Measurements from ENCODE around the gene ADGRG2.

The ADGRG2 gene

DNA sequence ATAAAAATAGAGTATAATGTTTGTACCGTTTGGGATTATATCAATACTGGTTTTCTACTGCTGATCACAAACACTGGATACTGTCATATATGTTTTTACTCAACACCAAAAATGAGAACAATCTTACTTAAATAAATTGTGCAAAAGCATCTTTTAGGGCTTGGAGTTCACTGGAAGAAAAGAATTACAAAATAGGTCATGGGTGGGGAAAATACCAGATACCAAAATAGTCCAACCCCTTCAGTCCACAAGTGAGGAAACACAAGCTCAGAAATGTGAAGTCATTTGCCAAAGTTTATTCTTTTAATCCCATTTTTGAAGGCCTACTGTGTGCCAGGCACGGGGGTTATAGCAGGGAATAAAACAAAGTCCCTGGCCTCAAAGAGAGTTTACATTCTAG lies 64.4 kb downstream of the ADGRG2 start:
- in situ Hi-C loops (cut with HindIII; ENCODE audit: low sequenced_read_pairs): no loop called here
- DNase-seq (ENCODE audit: low read depth, low spot score): no peak
- H3K4me3 ChIP-seq (ENCODE audit: low read depth, low read length): no peak overlapping the region
- TF ChIP-seq, protein P1, sequence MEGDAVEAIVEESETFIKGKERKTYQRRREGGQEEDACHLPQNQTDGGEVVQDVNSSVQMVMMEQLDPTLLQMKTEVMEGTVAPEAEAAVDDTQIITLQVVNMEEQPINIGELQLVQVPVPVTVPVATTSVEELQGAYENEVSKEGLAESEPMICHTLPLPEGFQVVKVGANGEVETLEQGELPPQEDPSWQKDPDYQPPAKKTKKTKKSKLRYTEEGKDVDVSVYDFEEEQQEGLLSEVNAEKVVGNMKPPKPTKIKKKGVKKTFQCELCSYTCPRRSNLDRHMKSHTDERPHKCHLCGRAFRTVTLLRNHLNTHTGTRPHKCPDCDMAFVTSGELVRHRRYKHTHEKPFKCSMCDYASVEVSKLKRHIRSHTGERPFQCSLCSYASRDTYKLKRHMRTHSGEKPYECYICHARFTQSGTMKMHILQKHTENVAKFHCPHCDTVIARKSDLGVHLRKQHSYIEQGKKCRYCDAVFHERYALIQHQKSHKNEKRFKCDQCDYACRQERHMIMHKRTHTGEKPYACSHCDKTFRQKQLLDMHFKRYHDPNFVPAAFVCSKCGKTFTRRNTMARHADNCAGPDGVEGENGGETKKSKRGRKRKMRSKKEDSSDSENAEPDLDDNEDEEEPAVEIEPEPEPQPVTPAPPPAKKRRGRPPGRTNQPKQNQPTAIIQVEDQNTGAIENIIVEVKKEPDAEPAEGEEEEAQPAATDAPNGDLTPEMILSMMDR (IDR thresholded peaks at IDR 0.05; ENCODE audit: low read depth, low read length): no peak

DNA sequence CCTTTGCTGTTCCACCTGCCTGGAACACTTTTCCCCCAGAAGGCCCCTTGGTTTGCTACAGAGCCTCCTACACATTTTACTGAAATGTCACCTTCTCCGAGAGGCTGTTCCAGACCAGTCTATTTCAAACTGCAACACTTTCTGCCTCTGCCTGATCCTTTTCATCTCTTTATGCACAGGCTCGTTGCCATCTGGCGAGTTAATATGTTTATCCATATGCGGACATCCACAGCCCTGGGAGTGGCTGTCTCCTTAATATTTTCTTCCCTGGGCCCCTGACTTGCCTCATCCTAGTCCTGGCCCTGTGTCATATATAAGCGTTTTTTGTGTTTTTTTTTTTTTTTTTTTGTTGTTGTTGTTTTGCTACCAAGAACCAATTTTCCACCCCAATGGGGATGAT lies 73.2 kb downstream of the ADGRG2 start:
- no peak for DNase-seq (ENCODE audit: low read depth, low spot score)
- H3K4me3 ChIP-seq (ENCODE audit: low read depth, low read length): no peak overlapping the region
- in situ Hi-C loops (cut with HindIII; ENCODE audit: low sequenced_read_pairs): no loop called here
- TF ChIP-seq, protein P1 (IDR thresholded peaks at IDR 0.05; ENCODE audit: low read depth, low read length): no peak

DNA sequence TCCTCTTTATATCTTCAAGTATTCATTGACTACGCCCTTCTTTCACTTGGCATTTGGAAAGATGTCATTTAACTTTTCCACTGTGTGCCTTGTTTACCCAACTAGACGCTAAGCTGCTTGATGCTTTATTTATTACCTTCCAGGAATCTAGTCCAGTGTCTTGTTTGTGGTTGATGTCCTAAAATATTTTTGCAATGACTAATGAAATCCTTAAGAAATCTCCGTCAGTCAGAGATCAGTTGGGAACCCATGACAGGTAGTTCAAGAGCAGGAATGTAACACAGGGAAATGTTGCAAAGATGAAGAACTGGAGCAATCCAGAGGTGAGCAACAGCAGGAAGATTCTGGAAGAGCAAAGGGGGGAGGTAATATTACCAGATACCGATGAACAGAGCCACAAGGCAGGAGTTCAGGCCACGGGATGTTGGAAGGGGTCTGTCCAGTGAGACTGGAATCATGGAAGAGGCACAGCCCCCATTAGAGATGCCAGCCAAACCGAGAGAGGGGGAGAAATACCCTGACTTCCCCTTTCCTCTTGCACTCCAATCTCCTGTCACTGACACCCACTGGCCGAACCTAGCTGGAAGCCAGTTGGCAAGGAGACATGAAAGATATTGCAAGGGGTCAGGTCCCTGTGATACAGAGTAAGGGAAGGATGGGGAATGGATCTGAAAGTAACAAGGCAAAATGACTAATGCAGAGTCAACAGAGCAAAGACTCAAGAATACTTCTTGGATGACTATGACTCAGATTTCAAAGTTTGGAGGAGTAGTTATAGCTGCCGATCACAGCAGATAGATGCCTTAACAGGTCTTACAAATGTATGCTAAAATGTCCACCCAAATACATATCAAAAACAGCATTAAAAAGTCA lies 75.7 kb downstream of the ADGRG2 start:
- TF ChIP-seq, protein P1 (IDR thresholded peaks at IDR 0.05; ENCODE audit: low read depth, low read length): no peak
- no peak overlapping the region for H3K4me3 ChIP-seq (ENCODE audit: low read depth, low read length)
- peak; percentile 35 for DNase-seq (ENCODE audit: low read depth, low spot score)
- in situ Hi-C loops (cut with HindIII; ENCODE audit: low sequenced_read_pairs): no loop called here

DNA sequence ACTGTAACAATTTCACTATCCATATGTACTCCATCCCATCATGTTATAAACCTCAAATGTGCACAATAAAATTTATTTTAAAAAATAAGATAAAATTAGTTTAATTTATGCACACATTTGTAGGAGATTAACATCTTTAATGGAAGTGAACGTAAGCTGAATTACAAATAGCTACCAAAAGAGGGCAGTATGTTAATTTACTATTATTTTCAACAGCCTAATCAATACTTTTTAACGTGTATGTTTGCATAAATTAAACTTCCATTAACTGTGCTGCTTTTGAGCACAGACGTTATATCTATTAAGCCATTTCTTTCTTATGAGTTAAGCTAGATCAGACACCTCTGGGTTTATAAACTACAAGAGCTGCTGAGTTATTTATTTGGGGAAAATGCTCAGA lies 81.9 kb downstream of the ADGRG2 start:
- peak; percentile 2 for DNase-seq (ENCODE audit: low read depth, low spot score)
- in situ Hi-C loops (cut with HindIII; ENCODE audit: low sequenced_read_pairs): no loop called here
- no peak overlapping the region for H3K4me3 ChIP-seq (ENCODE audit: low read depth, low read length)
- TF ChIP-seq, protein P1 (IDR thresholded peaks at IDR 0.05; ENCODE audit: low read depth, low read length): peak; percentile 28

DNA sequence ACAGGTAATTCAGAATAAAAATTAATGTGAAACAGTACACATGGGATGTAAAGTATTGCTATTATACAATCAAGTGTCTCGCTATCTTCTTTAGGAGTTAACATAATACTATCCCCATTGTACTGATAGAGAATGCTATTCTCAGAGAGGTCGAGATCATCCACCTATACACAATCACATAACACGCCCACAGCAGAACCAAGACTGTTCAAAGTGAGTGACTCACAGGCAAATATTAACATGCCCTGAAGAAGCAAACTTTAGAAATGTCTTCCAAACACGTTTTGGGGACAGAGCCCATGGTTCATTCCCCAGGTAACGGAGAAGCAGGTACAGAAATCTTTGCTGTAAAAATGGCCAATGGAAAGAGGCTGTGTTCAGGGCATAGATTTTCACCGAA lies 88.2 kb downstream of the ADGRG2 start:
- TF ChIP-seq, protein P1 (IDR thresholded peaks at IDR 0.05; ENCODE audit: low read depth, low read length): no peak
- no peak for DNase-seq (ENCODE audit: low read depth, low spot score)
- no peak overlapping the region for H3K4me3 ChIP-seq (ENCODE audit: low read depth, low read length)
- in situ Hi-C loops (cut with HindIII; ENCODE audit: low sequenced_read_pairs): no loop called here

DNA sequence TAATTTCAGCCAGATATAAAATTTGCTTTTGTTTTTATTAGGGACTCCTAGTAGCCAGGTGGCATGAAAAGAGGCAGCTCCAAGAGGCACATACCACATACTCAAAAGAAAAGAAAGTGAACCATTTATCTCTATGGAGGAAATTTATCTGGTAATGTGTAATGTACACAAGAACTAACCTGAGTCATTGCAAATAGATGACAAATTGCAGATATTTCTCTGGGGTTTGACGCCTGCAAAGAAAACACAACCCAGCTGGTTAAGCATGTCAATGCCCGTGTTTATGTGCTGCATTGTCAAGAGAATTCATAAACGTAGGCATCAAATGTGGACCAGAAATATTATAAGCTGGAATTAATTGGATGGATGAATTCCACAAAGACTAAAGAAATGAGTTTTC lies 91.5 kb downstream of the ADGRG2 start:
- no peak for DNase-seq (ENCODE audit: low read depth, low spot score)
- in situ Hi-C loops (cut with HindIII; ENCODE audit: low sequenced_read_pairs): no loop called here
- H3K4me3 ChIP-seq (ENCODE audit: low read depth, low read length): no peak overlapping the region
- TF ChIP-seq, protein P1 (IDR thresholded peaks at IDR 0.05; ENCODE audit: low read depth, low read length): no peak

Data from astrocyte of the spinal cord (primary cell).